HG03460 (cell line): ENCODE data around the gene NCDN.

Source experiments
- ATAC-seq: cut with Tn5 transposase; IDR thresholded peaks from one replicate; pipeline ENCODE4 v1.9.1; 2021; ENCODE audit not compliant: unreplicated experiment

NCDN gene

DNA sequence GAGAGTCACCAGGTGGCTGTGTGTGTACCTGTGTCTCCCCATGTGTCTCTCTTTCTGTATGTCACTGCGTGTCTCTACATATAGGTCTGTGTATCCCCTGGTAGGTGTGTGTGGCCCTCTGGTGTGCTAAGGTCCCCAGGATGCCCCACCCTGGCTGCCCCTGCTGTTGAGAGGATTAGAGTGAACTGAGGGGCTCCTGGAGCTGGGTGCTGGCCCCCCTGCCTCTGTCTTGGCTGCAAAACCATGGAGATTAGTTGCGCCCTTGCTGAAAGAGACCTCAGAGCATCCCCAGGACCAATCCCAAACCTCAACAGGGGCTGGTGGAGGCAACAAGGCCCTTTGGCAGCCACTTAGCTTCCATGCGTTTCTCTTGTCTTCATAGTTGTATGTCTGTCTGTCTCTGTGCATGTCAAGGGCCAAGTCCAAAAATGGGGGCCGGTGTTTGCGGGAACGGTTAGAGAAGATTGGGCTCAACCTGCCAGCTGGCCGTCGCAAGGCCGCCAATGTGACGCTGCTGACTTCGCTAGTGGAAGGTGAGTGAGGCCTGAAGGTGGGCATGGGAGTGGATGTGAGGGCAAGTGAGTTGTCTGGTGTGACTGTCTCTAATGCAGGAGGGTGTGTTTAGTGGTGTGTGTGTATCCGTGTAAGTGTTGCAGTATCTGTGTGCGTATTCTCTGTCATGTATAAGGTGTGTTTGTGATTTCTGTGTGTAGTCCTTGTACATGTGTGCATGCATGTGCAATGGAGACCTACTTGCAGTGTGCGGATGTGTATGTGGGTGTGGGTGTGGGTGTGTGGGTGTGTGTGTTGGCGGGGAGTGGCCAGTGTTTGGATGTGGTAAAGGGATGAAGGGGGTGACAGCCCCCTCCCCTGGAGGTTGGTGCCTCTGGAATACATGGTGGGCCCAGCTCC lies 32.2 kb downstream of the NCDN start:
- no peak for ATAC-seq

DNA sequence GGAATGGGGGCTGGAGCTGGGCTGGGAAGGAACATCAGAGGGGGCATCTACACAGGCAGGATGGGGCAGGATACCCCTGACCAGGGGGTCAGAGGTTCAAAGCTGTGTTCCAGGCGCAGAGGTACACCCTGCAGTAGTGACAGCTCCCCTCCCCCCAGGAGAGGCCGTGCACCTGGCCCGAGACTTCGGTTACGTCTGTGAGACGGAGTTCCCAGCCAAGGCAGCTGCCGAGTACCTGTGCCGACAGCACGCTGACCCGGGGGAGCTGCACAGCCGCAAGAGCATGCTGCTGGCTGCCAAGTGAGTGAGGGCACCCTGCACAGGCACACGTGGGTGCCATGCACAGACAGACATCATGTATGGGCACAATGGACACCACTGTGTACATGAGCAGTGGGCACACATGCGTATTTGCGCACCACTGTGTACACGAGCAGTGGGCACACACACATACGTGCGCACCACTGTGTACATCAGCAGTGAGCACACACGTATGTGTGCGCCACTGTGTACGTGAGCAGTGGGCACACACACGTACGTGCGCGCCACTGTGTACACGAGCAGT lies 33.0 kb downstream of the NCDN start:
- ATAC-seq: no peak

DNA sequence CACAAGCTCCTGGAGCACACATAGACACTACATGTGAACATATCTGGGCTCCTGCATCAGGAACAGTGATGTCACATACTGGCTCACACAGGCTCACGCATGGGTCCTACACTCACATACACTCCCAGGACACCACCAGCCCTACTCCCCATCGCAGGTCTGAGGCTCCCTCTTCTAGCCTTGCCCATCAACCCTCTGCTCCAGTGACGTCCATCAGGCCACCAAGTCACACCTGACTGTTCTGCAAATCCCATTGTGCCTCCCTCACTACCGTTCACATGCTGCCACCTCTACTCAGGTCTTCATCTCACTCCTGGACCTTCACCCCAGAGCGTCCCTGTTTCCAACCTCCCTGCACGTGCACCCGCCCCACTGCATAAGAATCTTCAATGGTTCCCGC lies 33.6 kb downstream of the NCDN start:
- no peak for ATAC-seq

DNA sequence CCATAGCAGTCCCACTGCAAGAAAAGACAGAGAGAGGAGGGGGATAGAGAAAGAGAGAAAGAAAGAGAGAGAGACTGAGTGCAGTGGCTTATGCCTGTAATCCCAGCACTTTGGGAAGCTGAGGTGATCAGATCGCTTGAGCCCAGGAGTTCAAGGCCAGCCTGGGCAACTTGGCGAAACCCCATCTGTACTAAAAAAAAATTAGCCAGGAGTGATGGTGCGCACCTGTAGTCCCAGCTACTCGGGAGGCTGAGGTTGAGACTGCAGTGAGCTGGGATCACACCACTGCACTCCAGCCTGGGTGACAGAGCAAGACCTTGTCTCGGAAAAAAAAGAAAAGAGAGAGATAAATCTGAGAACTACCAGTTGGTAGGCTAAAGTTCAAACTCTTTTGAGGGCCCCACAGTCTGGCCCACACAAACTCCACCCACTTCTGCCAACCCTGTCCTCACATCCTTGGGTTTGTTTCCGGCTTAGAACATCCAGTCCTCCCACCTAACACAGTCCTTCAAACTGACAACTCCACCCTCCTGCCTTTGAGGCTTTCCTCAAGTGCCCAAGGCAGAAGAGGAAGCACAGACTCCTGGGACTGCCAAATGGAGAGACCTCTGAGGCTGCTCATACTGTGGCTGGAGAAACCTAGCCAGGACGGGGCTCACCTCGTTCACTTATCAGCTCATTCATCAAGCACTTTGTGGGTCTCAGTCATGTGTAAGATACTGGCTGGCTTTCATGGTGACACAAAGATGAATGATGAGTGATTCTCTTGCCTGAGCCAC lies 35.6 kb downstream of the NCDN start:
- no peak for ATAC-seq

DNA sequence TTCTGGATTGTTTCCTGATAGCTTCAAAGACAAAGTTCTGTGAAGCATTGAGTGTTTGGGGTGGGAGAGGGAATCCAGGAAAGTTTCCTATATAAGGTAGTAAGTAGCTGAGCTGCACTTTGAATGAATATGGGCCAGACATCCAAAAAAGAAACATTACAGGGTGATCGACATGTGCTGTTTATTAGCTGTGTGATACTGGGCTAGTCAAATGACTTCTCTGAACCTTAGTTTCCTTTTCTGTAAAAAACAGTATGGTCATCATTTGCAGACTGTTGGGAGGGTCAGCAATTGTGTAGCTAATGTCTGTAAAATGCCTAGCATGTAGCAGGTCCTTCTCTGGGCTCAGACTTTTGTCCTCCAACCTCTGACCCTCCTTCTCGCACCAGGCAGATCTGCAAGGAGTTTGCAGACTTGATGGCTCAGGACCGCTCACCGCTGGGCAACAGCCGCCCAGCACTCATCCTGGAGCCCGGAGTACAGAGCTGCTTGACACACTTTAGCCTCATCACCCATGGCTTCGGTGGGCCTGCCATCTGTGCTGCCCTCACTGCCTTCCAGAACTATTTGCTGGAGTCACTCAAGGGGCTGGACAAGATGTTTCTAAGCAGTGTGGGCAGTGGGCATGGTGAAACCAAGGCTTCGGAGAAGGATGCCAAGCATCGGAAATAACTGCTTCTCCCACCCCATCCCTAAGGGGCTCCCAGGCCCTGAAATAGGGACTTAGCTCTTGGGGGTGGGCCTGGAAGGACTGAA lies 36.6 kb downstream of the NCDN start:
- no peak for ATAC-seq

DNA sequence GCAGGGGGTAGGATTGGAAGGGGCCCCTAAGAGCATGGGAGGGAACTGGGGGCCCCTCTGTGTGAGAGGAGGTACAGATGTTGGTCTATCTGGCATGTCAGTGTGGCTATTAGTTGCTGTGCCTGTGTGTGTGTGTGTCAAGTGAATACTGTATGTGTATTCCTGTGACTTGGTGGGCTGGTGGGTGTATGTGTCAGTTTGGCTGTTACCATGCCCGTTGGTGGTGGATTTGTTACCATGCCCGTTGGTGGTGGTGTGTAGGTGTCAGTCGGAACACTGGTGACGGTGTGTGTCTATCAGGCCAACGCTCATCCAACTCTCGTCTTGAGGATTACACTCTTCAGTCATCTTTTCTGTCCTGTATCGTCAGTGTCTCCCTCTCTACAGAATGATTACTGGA lies 38.1 kb downstream of the NCDN start:
- no peak for ATAC-seq

DNA sequence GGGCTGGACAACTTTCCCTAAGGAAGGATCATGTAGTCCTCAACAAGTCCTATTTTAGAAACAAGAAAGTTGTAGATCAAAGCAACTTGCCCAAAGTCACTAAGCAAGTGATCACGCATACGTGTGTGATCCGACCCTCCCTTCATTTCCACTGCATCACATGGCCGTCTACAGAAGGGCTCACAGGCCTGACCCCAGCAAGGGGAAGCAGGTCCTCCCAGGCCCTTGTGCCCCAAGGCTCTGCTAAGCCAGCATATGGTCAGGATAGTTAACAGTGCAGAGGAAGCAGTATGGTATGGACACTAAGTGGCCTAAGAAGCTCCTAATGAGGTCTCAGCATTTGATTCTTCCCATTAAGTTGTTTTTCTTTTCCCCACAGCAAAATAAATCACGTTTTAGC lies 40.3 kb downstream of the NCDN start:
- ATAC-seq: no peak

DNA sequence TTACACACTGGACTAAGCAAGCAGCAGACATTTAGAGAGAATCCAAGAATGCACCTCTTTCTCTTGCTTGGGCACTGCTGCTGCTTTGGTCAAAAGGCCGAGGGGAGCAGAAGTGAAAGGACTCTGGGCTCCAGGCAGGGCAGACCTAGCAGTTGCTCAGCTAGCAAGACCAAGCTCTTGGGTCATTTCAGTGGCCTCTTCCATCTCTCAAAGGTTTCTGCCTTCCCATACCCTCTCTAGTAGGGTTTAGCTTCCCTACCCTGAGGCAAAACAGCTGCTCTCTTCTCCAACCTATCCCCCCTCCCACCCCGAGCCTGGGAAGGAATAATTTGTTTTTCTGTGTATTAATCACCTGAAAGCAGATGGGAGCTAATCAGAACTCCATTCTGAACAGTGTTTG lies 41.3 kb downstream of the NCDN start:
- ATAC-seq: no peak

DNA sequence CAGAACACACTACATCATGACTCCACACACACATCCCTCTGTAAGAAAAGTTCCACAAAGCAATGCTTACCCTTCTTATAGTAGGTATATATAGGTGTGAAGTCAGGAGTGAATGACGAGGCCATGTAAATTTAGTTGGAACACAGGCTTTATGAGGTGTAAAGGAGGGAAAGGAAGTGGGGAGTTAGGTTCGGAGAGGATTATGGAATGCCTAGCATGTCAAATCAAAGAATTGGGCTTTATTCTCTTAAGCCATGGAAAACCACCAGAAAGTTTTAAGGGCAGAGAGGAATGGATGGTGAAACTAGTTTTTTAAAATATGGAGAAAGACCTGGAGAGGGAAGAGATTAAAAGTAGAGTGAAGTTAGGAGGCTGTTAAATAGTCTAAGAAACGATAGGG lies 41.8 kb downstream of the NCDN start:
- ATAC-seq: no peak

DNA sequence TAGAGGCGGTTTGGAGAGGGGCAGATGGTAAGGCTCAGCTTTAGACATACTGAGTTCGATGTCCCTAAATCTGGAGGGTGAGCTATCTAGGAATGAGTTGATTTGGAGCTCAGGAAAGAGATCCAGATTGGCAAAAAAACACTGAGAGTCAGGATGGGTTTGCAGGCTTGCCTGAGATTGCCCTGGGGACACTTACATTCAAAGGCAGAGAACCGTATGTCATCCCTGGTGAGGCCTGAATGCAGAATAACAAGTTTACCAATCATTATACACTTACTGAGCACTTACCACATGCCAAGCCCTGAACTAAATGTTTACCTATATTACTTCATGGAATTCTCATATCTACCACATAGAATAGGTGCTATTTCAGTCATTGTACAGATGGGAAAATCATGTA lies 43.0 kb downstream of the NCDN start:
- no peak for ATAC-seq

DNA sequence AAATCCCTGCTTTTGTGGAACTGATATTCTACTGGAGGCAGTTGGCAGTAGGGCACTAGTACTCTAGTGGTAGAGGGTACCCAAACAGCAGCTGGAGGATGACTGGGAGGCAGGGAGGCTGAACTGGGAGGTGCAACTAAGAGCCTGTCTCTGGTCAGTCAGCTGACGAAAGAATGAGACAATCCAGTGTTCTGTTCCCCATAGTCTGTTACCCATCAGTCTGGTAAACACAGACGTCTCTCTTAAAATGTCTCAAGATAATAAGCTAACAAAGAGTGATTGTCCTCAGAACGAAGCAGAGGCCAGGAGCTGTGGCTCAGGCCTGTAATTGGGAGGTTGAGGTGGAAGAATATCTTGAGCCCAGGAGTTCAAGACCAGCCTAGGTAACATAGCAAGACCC lies 45.9 kb downstream of the NCDN start:
- no peak for ATAC-seq

DNA sequence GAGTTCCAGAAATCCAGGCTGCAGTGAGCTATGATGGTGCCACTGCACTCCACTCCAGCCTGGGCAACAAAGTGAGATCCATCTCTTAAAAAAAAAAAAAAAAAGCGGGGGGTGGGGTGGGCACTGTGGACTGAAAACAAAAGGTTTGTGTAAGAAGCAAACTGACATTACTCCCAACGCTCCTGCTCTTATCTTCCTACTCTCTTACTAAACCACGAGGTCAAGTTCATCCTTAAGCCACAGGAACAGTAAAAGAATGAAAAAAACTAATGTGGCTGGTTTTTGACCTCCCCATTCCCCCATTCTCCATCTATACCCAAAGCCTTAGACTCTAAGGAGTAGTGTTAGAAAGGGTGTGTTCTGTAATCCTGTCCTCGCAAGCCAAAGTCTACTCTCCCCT lies 46.3 kb downstream of the NCDN start:
- ATAC-seq: no peak

DNA sequence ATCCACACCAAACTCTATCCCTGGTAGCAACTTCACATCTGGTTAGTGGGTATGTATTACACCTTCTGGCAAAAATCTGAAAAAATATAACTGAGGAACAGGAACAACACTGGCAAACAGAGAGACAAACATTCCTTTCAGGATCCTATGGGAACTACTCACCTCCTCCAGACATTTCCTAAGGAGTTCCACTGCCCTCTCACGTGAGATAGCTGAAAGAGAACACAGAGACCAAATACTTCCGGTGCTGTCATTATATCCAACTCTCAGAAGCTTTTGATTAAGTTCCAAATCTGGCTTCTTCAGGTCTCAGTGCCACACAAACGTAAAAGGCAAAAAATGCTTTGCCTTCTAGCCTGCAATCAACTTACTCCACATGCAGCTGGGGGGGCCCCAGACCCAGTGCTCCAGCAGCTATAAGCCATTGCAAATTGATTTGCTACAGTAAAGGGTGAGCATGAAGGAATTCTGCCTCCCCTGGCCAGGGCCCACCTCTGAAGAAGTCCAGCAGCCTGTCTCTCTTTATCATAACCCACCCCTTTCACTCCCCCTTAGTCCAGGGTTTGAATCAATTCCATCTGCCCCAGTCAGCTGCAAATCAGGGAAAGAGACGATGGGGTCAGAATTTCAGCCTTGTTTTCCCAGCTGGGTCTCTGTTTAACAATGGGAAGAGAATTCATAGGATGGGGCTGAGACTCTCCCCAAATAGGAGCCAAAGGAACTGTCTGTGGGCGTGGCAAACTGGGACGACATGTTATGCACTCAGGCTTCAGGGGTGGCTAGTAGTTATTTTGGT lies 47.7 kb downstream of the NCDN start:
- ATAC-seq: no peak

DNA sequence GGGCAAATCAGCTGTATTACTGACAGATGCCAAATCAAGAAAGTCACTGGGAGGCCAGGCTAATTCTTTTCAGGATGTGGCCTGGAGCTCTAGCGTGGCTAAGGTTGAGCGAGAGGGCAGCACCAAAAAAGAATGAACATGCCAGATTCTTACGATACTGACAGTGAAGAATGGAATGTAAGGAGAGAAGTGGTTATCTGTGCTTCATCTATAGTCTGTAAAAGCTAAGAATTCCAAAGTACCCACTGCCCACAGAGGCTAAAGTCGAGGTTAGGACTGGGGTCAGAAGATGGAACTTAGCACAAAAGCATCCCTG lies 48.2 kb downstream of the NCDN start:
- no peak for ATAC-seq

DNA sequence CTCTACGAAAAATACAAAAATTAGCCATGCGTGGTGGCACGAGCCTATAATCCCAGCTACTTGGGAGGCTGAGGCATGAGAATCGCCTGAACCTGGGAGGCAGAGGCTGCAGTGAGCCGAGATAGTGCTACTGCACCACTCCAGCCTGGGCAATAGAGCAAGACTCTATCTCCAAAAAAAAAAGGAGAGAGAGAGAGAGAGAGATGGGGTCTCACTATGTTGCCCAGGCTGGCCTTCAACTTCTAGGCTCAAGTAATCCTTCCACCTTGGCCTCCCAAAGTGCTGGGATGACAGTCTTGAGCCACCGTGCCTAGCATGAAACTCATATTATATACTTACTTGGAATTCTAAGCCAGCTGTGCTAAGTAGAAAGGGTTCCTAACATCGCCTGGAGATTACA lies 54.1 kb downstream of the NCDN start:
- no peak for ATAC-seq

DNA sequence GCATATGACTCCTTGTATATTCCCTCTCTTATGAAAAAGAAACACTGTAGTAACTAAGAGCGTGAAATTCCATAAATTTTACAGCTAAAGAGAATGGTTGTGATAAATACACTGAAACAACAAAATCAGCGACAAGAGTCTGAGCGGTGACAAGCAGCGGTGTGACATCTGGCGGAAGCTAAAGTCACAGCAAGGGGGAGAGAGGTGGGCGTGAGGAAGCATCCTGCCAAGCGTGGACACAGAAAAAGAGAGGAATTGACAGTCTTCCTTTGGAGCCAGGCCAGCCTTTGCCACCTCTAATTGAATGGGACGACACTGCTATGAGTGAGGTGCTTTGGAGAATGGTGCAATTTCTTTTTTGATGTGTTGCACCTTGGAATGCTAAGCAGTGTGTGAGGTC lies 57.8 kb downstream of the NCDN start:
- no peak for ATAC-seq
